Neuronal stem cell (in vitro differentiated cells): ENCODE results near the gene TBC1D17.

Source experiments
- DNase-seq: peaks from one replicate; pipeline ENCODE4 v3.0.0-alpha.2; 2013; ENCODE audit warnings: low spot score
- H2AFZ ChIP-seq: one replicate; pipeline ENCODE4 v1.6.1; 2013; ENCODE audit warnings: mild to moderate bottlenecking, low read length, inconsistent platforms
- H2AK5ac ChIP-seq: 2 replicates; pipeline ENCODE4 v1.6.1; 2013; ENCODE audit warnings: low read depth, mild to moderate bottlenecking, inconsistent platforms, low read length, moderate library complexity, mixed read lengths
- H2BK120ac ChIP-seq: 2 replicates; pipeline ENCODE4 v1.6.1; 2013; ENCODE audit warnings: low read depth, mild to moderate bottlenecking, inconsistent platforms, low read length, moderate library complexity, mixed read lengths
- H2BK12ac ChIP-seq: one replicate; pipeline ENCODE4 v1.6.1; 2013; ENCODE audit warnings: low read length, inconsistent platforms
- H2BK15ac ChIP-seq: 2 replicates; pipeline ENCODE4 v1.6.1; 2013; ENCODE audit warnings: mild to moderate bottlenecking, low read length, inconsistent platforms, mixed read lengths
- H2BK5ac ChIP-seq: one replicate; pipeline ENCODE4 v1.6.1; 2013; ENCODE audit warnings: inconsistent platforms, mild to moderate bottlenecking, low read length, moderate library complexity
- H3K14ac ChIP-seq: one replicate; pipeline ENCODE4 v1.6.1; 2013; ENCODE audit warnings: low read length, inconsistent platforms
- H3K18ac ChIP-seq: 2 replicates; pipeline ENCODE4 v1.6.1; 2013; ENCODE audit warnings: low read length, inconsistent platforms
- H3K23ac ChIP-seq: 2 replicates; pipeline ENCODE4 v1.6.1; 2013; ENCODE audit warnings: low read depth, mild to moderate bottlenecking, mixed read lengths, low read length, inconsistent platforms; ENCODE audit not compliant: poor library complexity
- H3K27ac ChIP-seq: replicated peaks from 3 replicates; pipeline ENCODE4 v1.5.1; 2013; ENCODE audit warnings: low read length, inconsistent platforms
- H3K27me3 ChIP-seq, 3 experiments: 2 replicates each; pipeline ENCODE4 v1.6.1; 2013; ENCODE audit warnings: low read length in 3 of 3, mild to moderate bottlenecking in 2 of 3, inconsistent platforms in 1 of 3, low read depth in 1 of 3, mixed read lengths in 1 of 3, moderate library complexity in 1 of 3; ENCODE audit not compliant: control insufficient read depth in 3 of 3, insufficient read depth in 3 of 3
- H3K36me3 ChIP-seq, 2 donors: replicated peaks in 1 of 2; 2 replicates each; pipeline ENCODE4 v1.6.1; 2013; ENCODE audit warnings: low read length in 2 of 2; ENCODE audit not compliant: control insufficient read depth in 2 of 2, insufficient read depth in 2 of 2
- H3K4ac ChIP-seq: 2 replicates; pipeline ENCODE4 v1.6.1; 2013; ENCODE audit warnings: inconsistent platforms, mild to moderate bottlenecking, low read length, moderate library complexity
- H3K4me1 ChIP-seq, 2 donors: 1 replicate in 1 of 2; 2 replicates in 1 of 2; pipeline ENCODE4 v1.6.1; 2013; ENCODE audit warnings: low read length in 2 of 2, low read depth in 1 of 2; ENCODE audit not compliant: control insufficient read depth in 2 of 2, insufficient read depth in 1 of 2
- H3K4me2 ChIP-seq: one replicate; pipeline ENCODE4 v1.6.1; 2013; ENCODE audit warnings: mild to moderate bottlenecking, low read length, inconsistent platforms; ENCODE audit not compliant: insufficient read depth, poor library complexity, severe bottlenecking
- H3K4me3 ChIP-seq, 2 donors: 2 replicates each; pipeline ENCODE4 v1.5.1; 2013; ENCODE audit warnings: low read length in 2 of 2, mild to moderate bottlenecking in 2 of 2, inconsistent platforms in 1 of 2, moderate library complexity in 1 of 2
- H3K79me1 ChIP-seq: one replicate; pipeline ENCODE4 v1.6.1; 2013; ENCODE audit warnings: low read depth, mild to moderate bottlenecking, inconsistent platforms, low read length, moderate library complexity
- H3K9ac ChIP-seq: one replicate; pipeline ENCODE4 v1.6.1; 2013; ENCODE audit warnings: mild to moderate bottlenecking, low read depth, low read length, inconsistent platforms; ENCODE audit not compliant: poor library complexity
- H3K9me3 ChIP-seq, 2 donors: replicated peaks in 1 of 2; 2 replicates each; pipeline versions ENCODE3 to v1.6.1; 2013; ENCODE audit warnings: low read length in 2 of 2, mild to moderate bottlenecking in 2 of 2, inconsistent platforms in 1 of 2, low read depth in 1 of 2, mixed read lengths in 1 of 2, moderate library complexity in 1 of 2; ENCODE audit not compliant: control insufficient read depth in 2 of 2, insufficient read depth in 1 of 2
- H4K8ac ChIP-seq: one replicate; pipeline ENCODE4 v1.6.1; 2013; ENCODE audit warnings: low read depth, mild to moderate bottlenecking, inconsistent platforms, low read length, moderate library complexity
- H4K91ac ChIP-seq: one replicate; pipeline ENCODE4 v1.6.1; 2013; ENCODE audit warnings: low read length, low read depth, mild to moderate bottlenecking, inconsistent platforms; ENCODE audit not compliant: poor library complexity
- WGBS, 2 donors: extraction: QIAGEN DNeasy Blood & Tissue Kit; methylation state at CpG; one replicate each; pipeline ENCODE4 v1.1.7; 2013; ENCODE audit warnings: missing lambda C conversion rate in 2 of 2, mixed read lengths in 1 of 2; ENCODE audit not compliant: insufficient read length in 2 of 2, insufficient replicate concordance in 1 of 2; ENCODE audit errors: extremely low coverage in 2 of 2; 5-methylcytosine and 5-hydroxymethylcytosine counted together

The TBC1D17 gene

GRCh38 chr19:49892716-49893115 is 15.2 kb downstream of the TBC1D17 start:
- H2AK5ac ChIP-seq = peak overlapping the region; percentile 81
- H3K14ac ChIP-seq = no peak overlapping the region
- no peak overlapping the region for H4K8ac ChIP-seq
- no peak overlapping the region for H2BK12ac ChIP-seq
- no peak overlapping the region for H3K9ac ChIP-seq
- H3K36me3 ChIP-seq = no peaks in the 10 kb centered on the region
- H2BK15ac ChIP-seq = peak overlapping the region; percentile 81
- H3K4me3 ChIP-seq = no peak overlapping the region
- H4K91ac ChIP-seq = no peak overlapping the region
- WGBS, 2 donors = no CpG with 5 or more reads among the region's 1 CpG
- no peak overlapping the region for H3K23ac ChIP-seq
- H2AFZ ChIP-seq = no peak overlapping the region
- H3K27me3 ChIP-seq = peaks cover 0 to 11% (median 11%) of the 10 kb centered on the region in 3 experiments
- H3K18ac ChIP-seq = no peak overlapping the region
- H3K79me1 ChIP-seq = no peaks in the 10 kb centered on the region
- H2BK120ac ChIP-seq = no peak overlapping the region
- no peak overlapping the region for H3K27ac ChIP-seq
- H2BK5ac ChIP-seq = no peak overlapping the region
- no peak overlapping the region for H3K4ac ChIP-seq
- peaks cover 2 to 9% of the 10 kb centered on the region in 2 donors for H3K4me1 ChIP-seq
- peaks cover 0 to 9% of the 10 kb centered on the region in 2 donors for H3K9me3 ChIP-seq
- no peak for DNase-seq
- H3K4me2 ChIP-seq = no peak overlapping the region

GRCh38 chr19:49894011-49894664 is 16.6 kb downstream of the TBC1D17 start:
- Histone ChIP-seq H4K8ac (no peak overlapping the region), H3K23ac (no peak overlapping the region), H2AFZ (no peak overlapping the region), H3K27ac (no peak overlapping the region), H3K4me2 (no peak overlapping the region), H3K4me3 (no peak overlapping the region), H3K9ac (no peak overlapping the region), H3K79me1 (no peaks in the 10 kb centered on the region), H2BK120ac (no peak overlapping the region), H3K36me3 (no peaks in the 10 kb centered on the region), H2BK15ac (no peak overlapping the region), H3K14ac (no peak overlapping the region), H3K18ac (no peak overlapping the region), H3K27me3 (peaks cover 0 to 13% (median 10%) of the 10 kb centered on the region in 3 experiments), H4K91ac (no peak overlapping the region), H2AK5ac (peak overlapping the region; percentile 61), H2BK12ac (no peak overlapping the region), H3K9me3 (peaks cover 0 to 9% of the 10 kb centered on the region in 2 donors), H3K4me1 (peaks cover 5 to 9% of the 10 kb centered on the region in 2 donors), H3K4ac (no peak overlapping the region), H2BK5ac (no peak overlapping the region)
- DNase-seq = no peak
- WGBS, 2 donors = no CpG with 5 or more reads among the region's 18 CpGs

- Histone ChIP-seq H3K4me2 (no peak overlapping the region), H4K8ac (no peak overlapping the region), H3K4ac (no peak overlapping the region), H2BK15ac (peak overlapping the region; percentile 67), H3K27me3 (peaks cover 0 to 14% (median 3%) of the 10 kb centered on the region in 3 experiments), H3K4me1 (peaks cover 5 to 9% of the 10 kb centered on the region in 2 donors), H3K14ac (no peak overlapping the region), H3K4me3 (no peak overlapping the region), H3K79me1 (no peaks in the 10 kb centered on the region), H2BK5ac (no peak overlapping the region), H2BK12ac (peak overlapping the region; percentile 6), H3K23ac (peak overlapping the region; percentile 55), H2AFZ (no peak overlapping the region), H3K9me3 (peaks cover 0 to 1% of the 10 kb centered on the region in 2 donors), H2BK120ac (no peak overlapping the region), H3K9ac (no peak overlapping the region), H3K18ac (peak overlapping the region; percentile 27), H3K27ac (no peak overlapping the region), H3K36me3 (no peaks in the 10 kb centered on the region), H4K91ac (no peak overlapping the region), H2AK5ac (peak overlapping the region; percentile 84)
- DNase-seq = no peak
- WGBS, 2 donors = no CpG with 5 or more reads among the region's 17 CpGs
Measured at GRCh38 chr19:49894879-49895565, 17.5 kb downstream of the TBC1D17 start.

GRCh38 chr19:49895566-49896297 is 18.2 kb downstream of the TBC1D17 start:
- Histone ChIP-seq H4K8ac (no peak overlapping the region), H2AK5ac (peak overlapping the region; percentile 92), H3K9ac (no peak overlapping the region), H3K18ac (peak overlapping the region; percentile 38), H3K14ac (peak overlapping the region; percentile 10), H3K23ac (no peak overlapping the region), H3K9me3 (no peaks in the 10 kb centered on the region), H3K4me1 (peaks cover 5 to 6% of the 10 kb centered on the region in 2 donors), H3K27me3 (peaks cover 0 to 14% (median 0%) of the 10 kb centered on the region in 3 experiments), H3K79me1 (no peaks in the 10 kb centered on the region), H4K91ac (no peak overlapping the region), H2BK120ac (no peak overlapping the region), H3K4ac (no peak overlapping the region), H2BK15ac (peak overlapping the region; percentile 95), H2BK12ac (peak overlapping the region; percentile 6), H3K4me2 (no peak overlapping the region), H2BK5ac (no peak overlapping the region), H3K36me3 (no peaks in the 10 kb centered on the region), H2AFZ (no peak overlapping the region), H3K27ac (no peak overlapping the region), H3K4me3 (no peak overlapping the region)
- no CpG with 5 or more reads among the region's 17 CpGs for WGBS, 2 donors
- no peak for DNase-seq
